Liver (tissue), 9 donors: Measurements from ENCODE around the gene ADM5. TPM values are rescaled to one million over a fixed set of nuclear protein-coding genes. Genes with fewer than 3 reads are reported as not detected.

ENCODE experiments used
- DNase-seq: peaks from one replicate; pipeline ENCODE4 v3.0.0-alpha.2; 2017; ENCODE audit warnings: low spot score
- H3K27ac ChIP-seq, 2 donors: one replicate each; pipeline ENCODE4 v1.7.0; 2013; ENCODE audit warnings: inconsistent platforms in 2 of 2, low read length in 2 of 2, control low read depth in 1 of 2, low read depth in 1 of 2, mild to moderate bottlenecking in 1 of 2
- H3K27me3 ChIP-seq, 4 donors: one replicate each; pipeline versions ENCODE4 v1.6.1 to v1.7.0; 2013; ENCODE audit warnings: low read length in 3 of 4, inconsistent platforms in 1 of 4, mild to moderate bottlenecking in 1 of 4, moderate library complexity in 1 of 4; ENCODE audit not compliant: control insufficient read depth in 4 of 4, insufficient read depth in 4 of 4
- H3K36me3 ChIP-seq, 4 donors: one replicate each; pipeline versions ENCODE4 v1.6.1 to v1.7.0; 2013; ENCODE audit warnings: low read length in 3 of 4, mild to moderate bottlenecking in 3 of 4, low read depth in 1 of 4, moderate library complexity in 1 of 4; ENCODE audit not compliant: control insufficient read depth in 4 of 4, insufficient read depth in 3 of 4
- H3K4me1 ChIP-seq, 4 donors: one replicate each; pipeline versions ENCODE4 v1.6.1 to v1.7.0; 2013; ENCODE audit warnings: low read length in 3 of 4, mild to moderate bottlenecking in 3 of 4, moderate library complexity in 1 of 4; ENCODE audit not compliant: control insufficient read depth in 4 of 4, insufficient read depth in 4 of 4
- H3K4me3 ChIP-seq, 3 donors: one replicate each; pipeline versions ENCODE4 v1.6.1 to v1.7.0; 2013; ENCODE audit warnings: low read length in 3 of 3, control low read depth in 1 of 3, low read depth in 1 of 3, mild to moderate bottlenecking in 1 of 3
- H3K9ac ChIP-seq, 2 donors: one replicate each; pipeline ENCODE4 v1.7.0; 2013; ENCODE audit warnings: low read length in 2 of 2, mild to moderate bottlenecking in 2 of 2, moderate library complexity in 2 of 2, control low read depth in 1 of 2, low read depth in 1 of 2
- H3K9me3 ChIP-seq, 4 donors: one replicate each; pipeline versions ENCODE4 v1.6.1 to v1.7.0; 2013; ENCODE audit warnings: low read length in 3 of 4; ENCODE audit not compliant: control insufficient read depth in 4 of 4
- CTCF ChIP-seq: fragments of 150-350 bp; IDR thresholded peaks from 2 replicates; pipeline ENCODE4 v1.5.1; 2017; ENCODE audit warnings: improper control_type of control experiment, low read depth, low read length; ENCODE audit not compliant: missing input control
- FOXA1 ChIP-seq: IDR thresholded peaks from 2 replicates; pipeline ENCODE4 v1.6.1; 2016; ENCODE audit warnings: antibody characterized with exemption
- FOXA2 ChIP-seq: IDR thresholded peaks from 2 replicates; pipeline ENCODE4 v1.6.1; 2016; ENCODE audit warnings: antibody characterized with exemption
- GABPA ChIP-seq, 2 donors: IDR thresholded peaks in 1 of 2; conservative IDR thresholded peaks in 1 of 2; 2 replicates each; pipeline ENCODE4 v1.6.1; 2016; ENCODE audit warnings: antibody characterized with exemption in 2 of 2, mild to moderate bottlenecking in 1 of 2, moderate library complexity in 1 of 2
- HNF4A ChIP-seq, 2 donors: conservative IDR thresholded peaks; 2 replicates each; pipeline ENCODE4 v1.6.1; 2016; ENCODE audit warnings: antibody characterized with exemption in 2 of 2, mild to moderate bottlenecking in 2 of 2
- HNF4G ChIP-seq: IDR thresholded peaks from 2 replicates; pipeline ENCODE4 v1.6.1; 2016; ENCODE audit warnings: antibody characterized with exemption
- JUND ChIP-seq, 2 donors: IDR thresholded peaks; 2 replicates each; pipeline ENCODE4 v1.6.1; 2016; ENCODE audit warnings: antibody characterized with exemption in 2 of 2
- MAX ChIP-seq: IDR thresholded peaks from 2 replicates; pipeline ENCODE4 v1.6.1; 2016; ENCODE audit warnings: antibody characterized with exemption
- RAD21 ChIP-seq, 2 donors: IDR thresholded peaks; 2 replicates each; pipeline ENCODE4 v1.6.1; 2016; ENCODE audit warnings: antibody characterized with exemption in 2 of 2, mild to moderate bottlenecking in 2 of 2
- RXRA ChIP-seq, 2 donors: IDR thresholded peaks; 2 replicates each; pipeline ENCODE4 v1.6.1; 2017 to 2018; ENCODE audit warnings: antibody characterized with exemption in 2 of 2, mild to moderate bottlenecking in 1 of 2
- SP1 ChIP-seq: IDR thresholded peaks from 2 replicates; pipeline ENCODE4 v1.6.1; 2018; ENCODE audit warnings: antibody characterized with exemption, mild to moderate bottlenecking
- TAF1 ChIP-seq: conservative IDR thresholded peaks from 2 replicates; pipeline ENCODE4 v1.6.1; 2016; ENCODE audit warnings: antibody characterized with exemption, mild to moderate bottlenecking
- YY1 ChIP-seq: IDR thresholded peaks from 2 replicates; pipeline ENCODE4 v1.6.1; 2016; ENCODE audit warnings: antibody characterized with exemption, mild to moderate bottlenecking
- WGBS: extraction: QIAGEN DNeasy Blood & Tissue Kit; methylation state at CpG from one replicate; pipeline ENCODE4 v1.1.7; 2013; 5-methylcytosine and 5-hydroxymethylcytosine counted together
- polyA plus RNA-seq, 2 donors: library from polyadenylated mRNA; stranded (reverse) in 1 of 2; unstranded in 1 of 2; fragments of 200-250 nt in 1 of 2; fragments of >200 nt in 1 of 2; fragmentation: Nextera tagmentation in 1 of 2; extraction: Ambion mirVana in 1 of 2; gene quantifications; one replicate each; pipeline versions ENCODE4 v1.2.1 to v1.2.3, GENCODE V29; 2013 to 2015
- total RNA-seq, 2 donors: library from RNA; depleted of rRNA; stranded (reverse); fragments of >200 nt; gene quantifications; one replicate each; pipeline ENCODE4 v1.2.3, GENCODE V29; 2014
- TF ChIP-seq, protein P1 (sequence below): IDR thresholded peaks from 2 replicates; pipeline ENCODE4 v1.6.1; 2016; ENCODE audit warnings: antibody characterized with exemption
- donor health status: healthy.
- donor health status: healthy.
- donor health status: healthy.
- donor health status: healthy.
- donor health status: healthy.

Gene ADM5
- total and polyA plus RNA-seq, 4 donors = 0.11 to 0.84 (median 0.26) TPM

GRCh38 chr19:49651820-49652550 lies 37.4 kb upstream of the ADM5 start:
- WGBS = 97% methylated on average over 110 of the region's 110 CpGs
- H3K36me3 ChIP-seq = peaks cover 24 to 66% (median 42%) of the 10 kb centered on the region in 4 donors
- DNase-seq = no peak

GRCh38 chr19:49652551-49653465 lies 36.6 kb upstream of the ADM5 start:
- no peaks in the 10 kb centered on the region for H3K27me3 ChIP-seq
- H3K4me3 ChIP-seq = no peak overlapping the region
- H3K27ac ChIP-seq = no peak overlapping the region
- DNase-seq = no peak
- WGBS = 97% methylated on average over 58 of the region's 58 CpGs
- no peak overlapping the region for H3K9ac ChIP-seq
- H3K4me1 ChIP-seq = no peaks in the 10 kb centered on the region
- peaks cover 26 to 72% (median 42%) of the 10 kb centered on the region in 4 donors for H3K36me3 ChIP-seq
- H3K9me3 ChIP-seq = no peaks in the 10 kb centered on the region
- TF ChIP-seq RXRA (IDR thresholded peaks at IDR 0.05) (no peak), TAF1 (no peak), SP1 (no peak), FOXA2 (no peak), FOXA1 (no peak), JUND (IDR thresholded peaks at IDR 0.05) (no peak), GABPA (IDR thresholded peaks at IDR 0.05 in 1 of 2, conservative IDR thresholded peaks at IDR 0.05 in 1 of 2) (no peak), MAX (no peak), HNF4G (no peak), RAD21 (IDR thresholded peaks at IDR 0.05) (no peak), HNF4A (conservative IDR thresholded peaks at IDR 0.05) (no peak)
- TF ChIP-seq, protein P1, sequence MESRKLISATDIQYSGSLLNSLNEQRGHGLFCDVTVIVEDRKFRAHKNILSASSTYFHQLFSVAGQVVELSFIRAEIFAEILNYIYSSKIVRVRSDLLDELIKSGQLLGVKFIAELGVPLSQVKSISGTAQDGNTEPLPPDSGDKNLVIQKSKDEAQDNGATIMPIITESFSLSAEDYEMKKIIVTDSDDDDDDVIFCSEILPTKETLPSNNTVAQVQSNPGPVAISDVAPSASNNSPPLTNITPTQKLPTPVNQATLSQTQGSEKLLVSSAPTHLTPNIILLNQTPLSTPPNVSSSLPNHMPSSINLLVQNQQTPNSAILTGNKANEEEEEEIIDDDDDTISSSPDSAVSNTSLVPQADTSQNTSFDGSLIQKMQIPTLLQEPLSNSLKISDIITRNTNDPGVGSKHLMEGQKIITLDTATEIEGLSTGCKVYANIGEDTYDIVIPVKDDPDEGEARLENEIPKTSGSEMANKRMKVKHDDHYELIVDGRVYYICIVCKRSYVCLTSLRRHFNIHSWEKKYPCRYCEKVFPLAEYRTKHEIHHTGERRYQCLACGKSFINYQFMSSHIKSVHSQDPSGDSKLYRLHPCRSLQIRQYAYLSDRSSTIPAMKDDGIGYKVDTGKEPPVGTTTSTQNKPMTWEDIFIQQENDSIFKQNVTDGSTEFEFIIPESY = no peak

More at GRCh38 chr19:49651820-49652550, 37.4 kb upstream of the ADM5 start:
- Histone ChIP-seq H3K27ac (no peak overlapping the region), H3K9ac (no peak overlapping the region), H3K4me3 (no peak overlapping the region), H3K4me1 (peaks cover 0 to 2% (median 0%) of the 10 kb centered on the region in 4 donors), H3K27me3 (no peaks in the 10 kb centered on the region), H3K9me3 (no peaks in the 10 kb centered on the region)
- no peak for TF ChIP-seq TAF1
- TF ChIP-seq YY1 = no peak
- no peak for TF ChIP-seq SP1
- no peak for TF ChIP-seq JUND (IDR thresholded peaks at IDR 0.05)
- no peak for TF ChIP-seq MAX
- no peak for TF ChIP-seq FOXA2
- TF ChIP-seq, protein P1 = no peak
- TF ChIP-seq CTCF = no peak
